ENCODE measurements around the gene MEN1.
A peak's percentile ranks its signal among the peaks of the same experiment; 100 is the strongest.

MEN1 gene

GRCh38 chr11:64778473-64779298, 31.7 kb downstream of the MEN1 start, which contains the start of gene SF1:
Gene SF1 (minus strand): TSS chr11:64778542. CDS start chr11:64778392, 150 bp downstream.
- DNase-seq (ENCODE audit: low spot score) = peak; percentile 100

DNA sequence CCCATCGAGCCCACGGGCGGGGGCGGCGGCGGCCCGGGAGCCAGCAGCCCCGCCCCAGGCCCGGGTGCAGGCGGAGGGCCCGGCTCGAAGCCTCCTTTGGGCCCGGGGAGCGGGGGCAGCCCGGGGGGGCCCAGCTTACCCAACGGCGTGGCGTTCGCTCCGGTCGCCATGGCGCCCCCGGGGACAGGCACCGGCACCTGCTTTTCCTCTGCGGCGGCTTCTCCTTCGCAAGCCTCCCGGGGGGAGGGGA, 32.2 kb downstream of the MEN1 start:
- DNase-seq (ENCODE audit: low spot score) = no peak

GRCh38 chr11:64777449-64778222, 32.7 kb downstream of the MEN1 start:
- DNase-seq (ENCODE audit: low spot score) = peak; percentile 79

GRCh38 chr11:64776875-64777274, 33.5 kb downstream of the MEN1 start:
- DNase-seq (ENCODE audit: low spot score) = no peak

DNA sequence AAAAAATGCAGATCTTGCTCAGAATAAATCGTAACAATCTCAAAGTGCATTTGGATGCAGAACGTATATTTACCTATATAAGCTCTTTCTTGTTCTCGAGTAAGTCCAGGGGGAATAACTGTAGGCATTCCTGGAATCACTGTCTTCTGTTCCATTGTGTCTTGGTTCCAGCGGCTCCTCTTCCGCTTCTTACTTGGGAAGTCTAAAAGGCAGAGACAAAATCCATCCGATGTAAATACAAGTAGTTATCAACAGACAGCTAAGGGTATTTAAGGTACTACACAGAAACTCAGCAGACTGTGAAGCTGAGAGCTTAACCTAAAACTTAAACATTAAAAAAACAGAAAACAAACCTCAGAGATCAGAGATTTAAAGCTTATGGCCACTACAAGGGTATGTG, 33.9 kb downstream of the MEN1 start:
- DNase-seq (ENCODE audit: low spot score) = no peak

- DNase-seq (ENCODE audit: low spot score) = no peak
Measured at GRCh38 chr11:64774144-64774543, 36.2 kb downstream of the MEN1 start.

DNA sequence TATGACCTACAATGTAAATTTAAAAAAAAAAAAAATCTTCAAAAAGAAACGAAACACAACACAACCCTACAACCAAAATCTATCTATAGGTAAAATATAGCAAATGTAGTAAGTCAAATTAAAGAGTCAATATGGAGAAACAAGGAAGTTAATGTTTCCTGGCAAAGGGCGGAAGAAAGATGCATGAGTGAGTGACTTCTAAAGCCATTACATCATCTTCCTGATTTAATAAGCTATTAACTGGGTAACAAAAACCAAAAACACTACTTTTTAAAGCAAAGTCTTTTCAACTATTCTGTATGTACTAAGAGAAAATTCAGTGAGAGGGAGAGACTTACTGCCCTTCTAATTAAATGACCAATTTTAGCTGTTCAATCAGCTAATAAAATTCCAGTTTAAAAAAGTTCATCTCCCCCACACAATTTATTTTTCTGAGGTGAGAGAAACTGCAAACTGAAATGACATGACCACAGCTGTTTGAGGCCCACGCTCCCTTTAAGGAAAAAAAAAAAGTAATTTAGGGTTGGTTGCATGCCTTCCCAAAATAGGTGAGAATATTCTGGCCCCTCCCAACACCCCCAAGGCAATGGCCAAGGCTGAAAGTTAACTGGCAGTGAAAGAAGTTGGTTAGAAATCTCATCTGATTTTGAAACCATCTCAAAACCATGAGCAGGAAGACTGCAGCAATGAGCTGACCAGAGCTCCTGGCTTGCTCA, 37.9 kb downstream of the MEN1 start:
- DNase-seq (ENCODE audit: low spot score) = no peak

GRCh38 chr11:64771861-64772260, 38.5 kb downstream of the MEN1 start:
- DNase-seq (ENCODE audit: low spot score) = no peak

GRCh38 chr11:64770120-64770519, 40.2 kb downstream of the MEN1 start:
- no peak for DNase-seq (ENCODE audit: low spot score)

DNA sequence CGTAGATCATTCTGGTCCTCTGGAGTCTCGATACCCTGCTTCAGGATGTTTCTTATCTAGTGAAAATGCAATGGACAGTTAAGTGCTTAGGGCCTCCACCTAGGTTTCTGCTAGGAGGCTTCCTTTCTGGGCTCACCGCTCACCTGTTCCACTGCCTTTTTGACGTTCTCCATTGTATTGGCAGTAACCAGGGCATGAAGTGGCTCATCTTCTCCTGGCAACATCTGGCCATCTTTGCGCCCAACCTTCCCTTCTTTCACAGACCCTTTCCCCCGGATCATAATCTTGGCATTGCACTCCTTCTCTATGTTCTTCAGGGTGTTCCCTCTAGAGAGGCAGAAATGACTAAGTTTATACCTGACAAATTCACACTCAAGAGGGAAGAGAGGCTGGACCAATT, 41.1 kb downstream of the MEN1 start:
- DNase-seq (ENCODE audit: low spot score) = no peak

DNA sequence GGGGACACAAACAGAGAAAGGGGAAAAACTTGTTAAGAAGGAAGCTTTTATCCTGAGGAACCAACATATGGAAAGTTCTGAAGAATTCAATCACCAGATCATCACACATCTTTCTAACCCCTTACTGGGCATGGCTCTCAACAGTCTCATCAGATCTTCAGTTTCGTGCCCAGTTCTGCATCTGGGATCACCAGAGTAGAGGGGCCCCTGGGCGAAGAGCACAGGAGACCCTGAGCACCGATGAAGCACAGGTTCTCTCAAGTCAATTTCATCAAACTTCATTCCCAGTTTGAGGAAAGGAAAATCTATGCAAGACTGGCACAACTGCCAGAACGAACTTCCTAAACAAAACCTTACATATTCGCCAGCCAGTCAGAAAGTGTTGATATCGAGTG, 42.1 kb downstream of the MEN1 start:
- no peak for DNase-seq (ENCODE audit: low spot score)

GRCh38 chr11:64767344-64768299, 42.7 kb downstream of the MEN1 start:
- peak; percentile 82 for DNase-seq (ENCODE audit: low spot score)

GRCh38 chr11:64766881-64767280, 43.5 kb downstream of the MEN1 start:
- DNase-seq (ENCODE audit: low spot score) = no peak

GRCh38 chr11:64765851-64766665, 44.3 kb downstream of the MEN1 start:
- DNase-seq (ENCODE audit: low spot score) = no peak

DNA sequence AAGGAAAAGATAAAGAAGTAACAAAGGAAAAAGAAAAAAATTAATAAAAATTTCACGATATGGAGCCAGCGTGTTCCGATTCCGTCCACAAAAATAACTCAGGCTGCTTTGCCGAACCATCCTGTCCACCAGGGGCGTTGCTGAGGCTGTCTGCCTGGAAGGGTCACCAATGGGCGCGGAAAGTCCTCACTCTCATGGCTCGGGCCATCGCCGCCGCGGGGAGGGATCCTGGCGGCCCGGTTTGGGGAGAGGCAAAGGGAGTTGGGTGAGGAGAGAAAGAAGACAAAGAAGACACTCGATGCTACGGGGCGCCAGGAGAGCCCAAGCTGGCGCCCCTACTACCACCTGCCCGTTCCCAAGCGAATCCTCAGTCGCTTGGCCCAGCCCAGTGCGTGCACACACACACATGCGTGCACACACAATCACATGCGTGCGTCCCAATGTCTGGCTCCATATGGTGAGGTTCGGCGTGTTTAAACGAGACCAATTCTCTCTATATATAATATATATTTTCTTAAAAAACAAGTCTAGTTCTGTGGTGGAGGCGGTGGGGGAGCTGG, 45.0 kb downstream of the MEN1 start:
- DNase-seq (ENCODE audit: low spot score) = no peak

- DNase-seq (ENCODE audit: low spot score) = no peak
Measured at GRCh38 chr11:64764753-64765152, 45.6 kb downstream of the MEN1 start.

DNA sequence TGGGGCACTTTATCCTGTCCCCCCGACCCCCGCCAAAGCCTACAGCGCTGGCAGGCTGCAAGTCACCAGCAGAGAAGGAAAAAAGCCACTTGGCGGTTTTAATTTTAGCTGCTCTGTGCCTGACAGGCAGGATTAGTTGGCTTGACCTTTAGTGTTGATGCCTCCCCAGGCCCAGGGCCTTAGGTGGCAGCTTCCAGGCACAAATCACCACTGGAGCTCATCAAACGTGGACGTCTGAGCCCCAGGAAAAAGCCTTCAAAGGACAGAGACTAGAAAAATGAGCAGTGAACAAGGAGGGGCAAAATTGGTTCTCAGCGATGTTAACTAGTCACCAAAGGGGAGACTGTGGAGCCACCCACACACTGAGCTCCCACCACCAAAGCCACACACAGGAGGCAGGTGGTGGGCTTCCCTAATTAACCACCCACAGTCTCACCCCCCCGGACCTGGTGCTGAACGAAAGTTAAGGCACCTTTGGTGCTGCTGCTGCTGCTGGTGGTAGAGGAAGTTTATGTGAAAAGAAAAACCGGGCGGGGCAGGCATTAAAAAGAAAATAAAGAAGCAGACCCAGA, 46.2 kb downstream of the MEN1 start:
- peak; percentile 73 for DNase-seq (ENCODE audit: low spot score)

DNA sequence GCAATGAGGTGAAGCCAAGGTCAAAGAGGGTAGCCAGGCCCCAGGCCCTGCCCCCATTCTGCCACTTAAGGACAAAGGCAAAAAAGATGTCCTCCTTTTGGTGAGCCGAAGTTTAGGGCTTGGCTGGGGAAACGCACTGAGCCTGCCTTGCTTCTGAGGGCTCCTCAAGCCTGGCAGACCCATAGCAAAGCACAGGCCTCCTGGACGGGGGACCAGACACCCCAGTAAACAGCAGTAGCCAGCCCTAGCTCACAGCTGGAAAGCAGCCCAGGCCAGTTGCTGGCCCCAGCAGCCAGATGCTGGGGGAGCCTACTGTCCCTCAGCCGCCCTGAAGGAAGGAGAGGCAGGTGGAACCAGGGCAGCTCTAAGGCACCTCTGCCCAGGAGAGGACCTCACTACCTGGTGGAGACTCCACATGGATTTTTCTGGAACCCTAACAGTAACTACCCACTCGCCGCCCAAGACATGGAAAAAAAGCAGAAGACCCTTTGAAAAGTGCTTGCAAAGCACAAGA, 46.8 kb downstream of the MEN1 start:
- DNase-seq (ENCODE audit: low spot score) = no peak

- peak; percentile 22 for DNase-seq (ENCODE audit: low spot score)
Measured at GRCh38 chr11:64762674-64763525, 47.5 kb downstream of the MEN1 start.

All from CD4-positive, alpha-beta T cell treated with Interleukin-15 for 4 hours (primary cell).